Body of pancreas (tissue), 4 donors: ENCODE results near the gene PACRG.

Experiments used
- POLR2A ChIP-seq, 3 donors: fragments of 450-650 bp; IDR thresholded peaks; one replicate each; pipeline ENCODE4 v1.6.1; 2016; ENCODE audit warnings: antibody characterized with exemption in 3 of 3, mild to moderate bottlenecking in 2 of 3
- TF ChIP-seq, protein P1 (sequence below), 7 experiments: fragments of 450-650 bp in 4 of 7; fragments of 200-600 bp in 3 of 7; sonication (generic) in 3 of 7; IDR thresholded peaks; one replicate each; pipeline ENCODE4 v1.5.1; 2016 to 2019; ENCODE audit warnings: antibody characterized with exemption in 7 of 7

- TF ChIP-seq, protein P1, sequence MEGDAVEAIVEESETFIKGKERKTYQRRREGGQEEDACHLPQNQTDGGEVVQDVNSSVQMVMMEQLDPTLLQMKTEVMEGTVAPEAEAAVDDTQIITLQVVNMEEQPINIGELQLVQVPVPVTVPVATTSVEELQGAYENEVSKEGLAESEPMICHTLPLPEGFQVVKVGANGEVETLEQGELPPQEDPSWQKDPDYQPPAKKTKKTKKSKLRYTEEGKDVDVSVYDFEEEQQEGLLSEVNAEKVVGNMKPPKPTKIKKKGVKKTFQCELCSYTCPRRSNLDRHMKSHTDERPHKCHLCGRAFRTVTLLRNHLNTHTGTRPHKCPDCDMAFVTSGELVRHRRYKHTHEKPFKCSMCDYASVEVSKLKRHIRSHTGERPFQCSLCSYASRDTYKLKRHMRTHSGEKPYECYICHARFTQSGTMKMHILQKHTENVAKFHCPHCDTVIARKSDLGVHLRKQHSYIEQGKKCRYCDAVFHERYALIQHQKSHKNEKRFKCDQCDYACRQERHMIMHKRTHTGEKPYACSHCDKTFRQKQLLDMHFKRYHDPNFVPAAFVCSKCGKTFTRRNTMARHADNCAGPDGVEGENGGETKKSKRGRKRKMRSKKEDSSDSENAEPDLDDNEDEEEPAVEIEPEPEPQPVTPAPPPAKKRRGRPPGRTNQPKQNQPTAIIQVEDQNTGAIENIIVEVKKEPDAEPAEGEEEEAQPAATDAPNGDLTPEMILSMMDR (IDR thresholded peaks at IDR 0.05): no peak
- no peak for TF ChIP-seq POLR2A (IDR thresholded peaks at IDR 0.05)
Measured at GRCh38 chr6:163197839-163198238, 470.1 kb downstream of the PACRG start.
